DND-41 (cell line): ENCODE results near the gene YBX1.

Source experiments
- ATAC-seq: fragments of 200-7000 bp; cut with Tn5 transposase; 3 replicates; pipeline ENCODE4 v1.9.1; 2021; ENCODE audit warnings: low read depth; ENCODE audit not compliant: insufficient read depth
- DNase-seq: peaks from one replicate; pipeline ENCODE4 v3.0.0-alpha.2; 2020
- H2AFZ ChIP-seq: 2 replicates; pipeline ENCODE4 v1.6.0; 2012; ENCODE audit warnings: low read depth, low read length
- H3K27ac ChIP-seq: 2 replicates; pipeline ENCODE4 v1.5.1; 2012; ENCODE audit warnings: low read length, inconsistent platforms
- H3K27me3 ChIP-seq: fragments of 200-600 bp; sonication (generic); 2 replicates; pipeline ENCODE4 v1.6.0; 2012; ENCODE audit warnings: low read length, mild to moderate bottlenecking, inconsistent platforms; ENCODE audit not compliant: insufficient read depth, poor library complexity
- H3K36me3 ChIP-seq: 2 replicates; pipeline ENCODE4 v1.5.1; 2012; ENCODE audit warnings: low read length, inconsistent platforms; ENCODE audit not compliant: insufficient read depth
- H3K4me1 ChIP-seq: 2 replicates; pipeline ENCODE4 v1.5.1; 2012; ENCODE audit warnings: mild to moderate bottlenecking, low read length; ENCODE audit not compliant: insufficient read depth
- H3K4me2 ChIP-seq: 2 replicates; pipeline ENCODE4 v1.6.0; 2012; ENCODE audit warnings: mild to moderate bottlenecking, moderate library complexity, low read length, inconsistent platforms; ENCODE audit not compliant: insufficient read depth
- H3K4me3 ChIP-seq, 2 experiments: fragments of 200-600 bp in 1 of 2; shearing (Covaris generic) in 1 of 2; 2 replicates each; pipeline ENCODE4 v1.5.1; 2012 to 2016; ENCODE audit warnings: inconsistent platforms in 2 of 2, low read length in 2 of 2, mild to moderate bottlenecking in 2 of 2, low read depth in 1 of 2, moderate library complexity in 1 of 2
- H3K79me2 ChIP-seq: 2 replicates; pipeline ENCODE4 v1.6.0; 2012; ENCODE audit warnings: low read length, inconsistent platforms; ENCODE audit not compliant: insufficient read depth
- H3K9ac ChIP-seq: 2 replicates; pipeline ENCODE4 v1.6.0; 2012; ENCODE audit warnings: low read depth, mild to moderate bottlenecking, inconsistent platforms, low read length, moderate library complexity
- H3K9me3 ChIP-seq: 2 replicates; pipeline ENCODE4 v1.5.1; 2012; ENCODE audit warnings: low read length, moderate library complexity, mild to moderate bottlenecking, inconsistent platforms; ENCODE audit not compliant: insufficient read depth, severe bottlenecking
- H4K20me1 ChIP-seq: 2 replicates; pipeline ENCODE4 v1.6.0; 2012; ENCODE audit warnings: low read length; ENCODE audit not compliant: insufficient read depth
- CTCF ChIP-seq: IDR thresholded peaks from 2 replicates; pipeline ENCODE4 v1.5.1; 2012; ENCODE audit warnings: borderline replicate concordance, low read length, moderate library complexity, mild to moderate bottlenecking; ENCODE audit not compliant: poor library complexity, severe bottlenecking; ENCODE audit errors: extremely low read depth
- EZH2 ChIP-seq: IDR thresholded peaks from 3 replicates; pipeline ENCODE4 v1.6.1; 2012; ENCODE audit warnings: borderline replicate concordance, low read depth, mild to moderate bottlenecking, moderate library complexity, low read length, inconsistent platforms; ENCODE audit not compliant: severe bottlenecking

YBX1 gene

GRCh38 chr1:42739753-42740700 lies 57.8 kb downstream of the YBX1 start, which contains the start of gene CLDN19:
Gene CLDN19 (minus strand): TSS chr1:42740236. CDS start chr1:42740063, 173 bp downstream.
- Histone ChIP-seq H3K27ac (no peak within 1 kb of the TSS), H3K36me3 (no peaks in the 10 kb centered on the region), H2AFZ (no peak within 1 kb of the TSS), H3K9ac (no peak within 1 kb of the TSS), H3K4me3 (no peak within 1 kb of the TSS), H3K79me2 (no peaks in the 10 kb centered on the region), H3K4me1 (no peaks in the 10 kb centered on the region), H3K9me3 (no peaks in the 10 kb centered on the region), H4K20me1 (no peaks in the 10 kb centered on the region), H3K4me2 (no peak within 1 kb of the TSS), H3K27me3 (no peaks in the 10 kb centered on the region)
- DNase-seq (no peak), ATAC-seq (no peak)
- TF ChIP-seq EZH2, result no peak
- TF ChIP-seq CTCF, result no peak

DNA sequence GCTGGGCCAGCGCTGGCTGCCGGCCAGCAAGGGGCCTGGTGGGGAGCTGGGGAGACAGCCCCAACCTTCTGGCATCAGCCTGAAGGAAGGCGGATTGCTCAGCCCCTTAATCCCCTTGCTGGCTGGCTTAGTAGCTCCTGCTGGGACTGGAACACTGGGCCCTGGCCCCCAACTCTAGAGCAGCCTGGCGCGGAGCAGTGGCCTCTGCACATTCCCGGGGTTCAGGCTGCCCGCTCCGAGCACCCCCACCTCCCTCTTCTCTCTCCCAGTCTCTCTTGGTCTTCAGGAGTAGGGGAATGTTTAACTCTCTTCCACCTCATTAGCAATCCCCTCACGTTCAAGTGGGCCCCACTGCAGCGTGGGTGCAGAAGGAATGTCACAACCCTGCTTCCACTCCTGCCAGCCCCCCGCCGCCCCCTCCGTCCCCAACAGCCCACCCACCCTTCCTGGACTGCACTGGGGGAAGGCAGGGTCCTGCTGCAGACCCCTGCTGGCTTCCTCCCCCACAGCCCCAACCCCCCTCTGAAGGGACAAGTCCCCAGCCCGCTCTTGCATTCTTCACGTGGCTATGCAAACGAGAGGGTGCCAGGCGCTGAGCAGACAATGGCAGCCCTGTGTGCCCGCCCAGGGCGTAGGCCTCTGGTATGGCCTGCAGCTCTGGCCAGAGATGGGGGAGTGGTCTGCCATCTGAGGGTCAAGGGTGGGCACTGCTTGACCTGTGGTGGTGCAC lies 58.8 kb downstream of the YBX1 start:
- H3K79me2 ChIP-seq, result no peaks in the 10 kb centered on the region
- DNase-seq (no peak), ATAC-seq (no peak)
- no peaks in the 10 kb centered on the region for H4K20me1 ChIP-seq
- H3K27me3 ChIP-seq, result no peaks in the 10 kb centered on the region
- TF ChIP-seq CTCF (no peak), EZH2 (no peak)
- peaks cover 7% of the 10 kb centered on the region for H3K36me3 ChIP-seq
- no peak overlapping the region for H2AFZ ChIP-seq
- H3K4me1 ChIP-seq, result no peaks in the 10 kb centered on the region
- H3K4me2 ChIP-seq, result no peak overlapping the region
- H3K27ac ChIP-seq, result no peak overlapping the region
- no peaks in the 10 kb centered on the region for H3K9me3 ChIP-seq
- H3K4me3 ChIP-seq, result no peak overlapping the region
- H3K9ac ChIP-seq, result no peak overlapping the region

- DNase-seq (no peak), ATAC-seq (no peak)
- H3K4me3 ChIP-seq, result no peak overlapping the region
- H3K27ac ChIP-seq, result no peak overlapping the region
- no peak overlapping the region for H3K4me2 ChIP-seq
- no peaks in the 10 kb centered on the region for H3K27me3 ChIP-seq
- H3K79me2 ChIP-seq, result no peaks in the 10 kb centered on the region
- H2AFZ ChIP-seq, result no peak overlapping the region
- H3K4me1 ChIP-seq, result no peaks in the 10 kb centered on the region
- no peaks in the 10 kb centered on the region for H4K20me1 ChIP-seq
- no peak overlapping the region for H3K9ac ChIP-seq
- no peaks in the 10 kb centered on the region for H3K9me3 ChIP-seq
- TF ChIP-seq CTCF (no peak), EZH2 (no peak)
- H3K36me3 ChIP-seq, result peaks cover 14% of the 10 kb centered on the region
These were observed 59.5 kb downstream of the YBX1 start for GRCh38 chr1:42741706-42742105.
